Caco-2 (cell line): ENCODE results near the gene RGPD4. TPM values are rescaled to one million over a fixed set of nuclear protein-coding genes. Genes with fewer than 3 reads are reported as not detected.

Experiments
- total RNA-seq: library from RNA; stranded (reverse); gene quantifications from 2 replicates; pipeline ENCODE4 v1.2.3, GENCODE V29; 2022

RGPD4 gene
- total RNA-seq, 1 experiment from 2014 or later = 0.07 TPM

Other genes starting within 250 kb of the RGPD4 start
- not detected in 2 replicates for gene SLC5A7, start 159.6 kb downstream of the RGPD4 start, total RNA-seq